Measurements from ENCODE around the gene DPP10.

DNA sequence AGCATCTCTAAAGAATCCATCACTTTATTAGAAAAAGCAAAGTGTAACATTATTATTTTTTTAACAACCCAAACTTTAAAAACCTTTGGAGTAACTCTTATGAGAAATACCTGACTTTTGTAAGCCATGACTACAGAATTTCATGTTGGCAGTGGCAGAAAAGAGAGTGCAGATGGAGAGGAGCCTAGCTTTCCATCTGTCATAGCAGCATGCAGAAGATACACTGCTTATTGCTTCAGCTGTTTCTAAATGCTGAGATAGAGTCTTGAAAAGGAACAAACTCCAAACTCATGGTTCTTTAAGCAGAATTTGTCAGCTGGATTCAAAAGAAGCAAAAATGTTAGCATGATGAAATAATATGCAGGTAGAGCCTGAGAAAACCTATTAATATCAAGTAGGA lies 1130.3 kb downstream of the DPP10 start:
- TF ChIP-seq CTCF (IDR thresholded peaks at IDR 0.05) (no peak), SIN3A (IDR thresholded peaks at IDR 0.05; ENCODE audit: borderline replicate concordance, insufficient read depth, low read depth, low read length) (no peak), TCF7L2 (IDR thresholded peaks at IDR 0.05; ENCODE audit: low read depth, low read length) (no peak), REST (IDR thresholded peaks at IDR 0.05; ENCODE audit: insufficient read depth in 1 of 2, low read depth in 2 of 2, low read length in 1 of 2) (no peak), POLR2AphosphoS5 (IDR thresholded peaks at IDR 0.05; ENCODE audit: low read depth, low read length) (no peak)
